GM19397 (cell line): ENCODE measurements around the gene ZMIZ1.

Source experiments
- ATAC-seq: cut with Tn5 transposase; IDR thresholded peaks from one replicate; pipeline ENCODE4 v1.9.1; 2021; ENCODE audit warnings: mild to moderate bottlenecking, moderate library complexity; ENCODE audit not compliant: unreplicated experiment

The ZMIZ1 gene

GRCh38 chr10:79224263-79224949, 155.6 kb downstream of the ZMIZ1 start:
- no peak for ATAC-seq

DNA sequence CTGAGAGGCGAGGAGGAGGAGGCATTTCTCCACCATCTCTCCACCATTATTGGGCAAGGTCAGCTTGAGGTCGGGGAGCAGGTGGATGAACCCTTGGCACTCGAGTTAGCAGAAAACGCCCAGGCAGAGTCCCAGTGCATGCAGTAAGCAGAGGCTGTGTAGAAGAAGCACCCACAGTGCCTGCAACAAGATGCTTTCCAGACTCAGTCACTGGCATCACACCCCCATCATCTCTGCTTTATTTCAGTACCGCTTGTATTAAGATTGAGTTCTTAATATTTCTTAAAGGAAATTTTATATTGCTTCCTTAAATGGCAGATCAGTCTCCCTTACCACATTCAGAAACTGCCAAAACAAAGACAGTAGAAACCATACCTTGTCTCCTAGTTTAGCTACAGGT, 156.2 kb downstream of the ZMIZ1 start:
- ATAC-seq = no peak

DNA sequence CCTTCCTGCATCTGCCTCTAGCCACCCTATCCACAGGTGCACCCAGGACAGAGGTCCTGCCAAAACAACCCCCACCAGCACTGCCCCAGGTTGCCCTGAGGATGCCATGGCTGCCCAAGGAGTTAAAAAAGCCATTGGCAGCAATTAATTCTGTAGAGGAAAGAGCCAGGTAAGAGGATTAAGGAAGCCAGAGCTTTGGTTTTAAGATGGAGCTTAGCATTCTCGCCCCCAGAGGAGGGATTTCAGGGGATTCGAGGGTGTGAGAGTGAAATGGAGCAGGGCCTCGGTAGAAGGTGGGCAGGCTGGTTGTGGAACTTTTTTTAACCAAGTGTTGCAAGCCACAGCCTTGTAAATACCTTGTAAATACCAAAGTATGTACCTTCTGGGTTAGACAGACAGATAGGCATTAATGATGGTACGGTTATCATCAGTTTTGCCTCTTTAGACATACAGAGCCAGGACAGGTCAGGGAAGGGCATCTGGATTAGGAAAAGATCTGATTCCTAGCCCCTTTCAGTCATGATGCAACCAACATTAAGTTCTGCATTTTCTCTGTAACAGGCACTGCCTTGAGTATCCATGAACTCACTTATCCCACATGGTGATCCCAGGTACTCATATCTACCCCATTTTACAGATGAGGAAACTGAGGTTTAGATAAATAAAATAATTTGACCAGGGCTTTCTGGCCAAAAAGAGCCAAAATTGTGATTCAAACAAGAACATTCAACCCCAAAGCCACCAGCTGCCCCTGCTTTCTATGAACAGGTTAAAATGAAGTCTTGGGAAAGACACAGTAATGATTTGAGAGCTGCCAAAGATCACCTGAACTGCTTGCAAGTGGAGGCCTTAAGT, 157.9 kb downstream of the ZMIZ1 start:
- no peak for ATAC-seq

GRCh38 chr10:79229071-79229541, 160.3 kb downstream of the ZMIZ1 start:
- no peak for ATAC-seq

DNA sequence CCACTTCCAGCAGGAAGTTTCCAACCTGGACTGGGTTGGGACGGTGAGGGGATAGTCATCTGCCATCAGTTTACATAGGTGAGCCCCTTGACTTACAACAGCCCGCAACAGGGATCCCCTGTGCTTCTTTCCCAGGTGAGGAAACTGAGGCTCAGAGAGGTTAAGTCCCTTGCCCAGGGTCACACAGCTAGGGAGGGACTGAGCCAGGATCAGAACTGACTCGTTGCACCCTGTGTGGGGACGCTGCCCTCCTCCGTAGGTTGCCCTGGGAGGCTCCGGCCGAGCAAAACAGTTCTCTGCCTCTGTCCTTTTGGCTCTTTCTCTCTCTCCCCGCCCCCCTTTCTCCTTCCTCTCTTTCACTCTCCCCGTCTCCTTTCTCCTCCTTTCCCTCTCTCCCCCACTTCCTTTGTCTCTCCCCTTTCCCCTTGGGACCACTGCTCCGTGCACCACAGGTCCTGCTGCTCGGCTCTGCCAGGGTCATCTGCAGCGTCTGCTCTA, 161.1 kb downstream of the ZMIZ1 start:
- ATAC-seq = no peak

- ATAC-seq = no peak
Observed at GRCh38 chr10:79230328-79230830, 161.6 kb downstream of the ZMIZ1 start.

- ATAC-seq = no peak
Observed at GRCh38 chr10:79230850-79231249, 162.1 kb downstream of the ZMIZ1 start.

- ATAC-seq = no peak
Observed at GRCh38 chr10:79231908-79232307, 163.1 kb downstream of the ZMIZ1 start.

GRCh38 chr10:79232864-79233263, 164.1 kb downstream of the ZMIZ1 start:
- ATAC-seq = no peak

- ATAC-seq = no peak
Observed at GRCh38 chr10:79234391-79235315, 165.9 kb downstream of the ZMIZ1 start.

DNA sequence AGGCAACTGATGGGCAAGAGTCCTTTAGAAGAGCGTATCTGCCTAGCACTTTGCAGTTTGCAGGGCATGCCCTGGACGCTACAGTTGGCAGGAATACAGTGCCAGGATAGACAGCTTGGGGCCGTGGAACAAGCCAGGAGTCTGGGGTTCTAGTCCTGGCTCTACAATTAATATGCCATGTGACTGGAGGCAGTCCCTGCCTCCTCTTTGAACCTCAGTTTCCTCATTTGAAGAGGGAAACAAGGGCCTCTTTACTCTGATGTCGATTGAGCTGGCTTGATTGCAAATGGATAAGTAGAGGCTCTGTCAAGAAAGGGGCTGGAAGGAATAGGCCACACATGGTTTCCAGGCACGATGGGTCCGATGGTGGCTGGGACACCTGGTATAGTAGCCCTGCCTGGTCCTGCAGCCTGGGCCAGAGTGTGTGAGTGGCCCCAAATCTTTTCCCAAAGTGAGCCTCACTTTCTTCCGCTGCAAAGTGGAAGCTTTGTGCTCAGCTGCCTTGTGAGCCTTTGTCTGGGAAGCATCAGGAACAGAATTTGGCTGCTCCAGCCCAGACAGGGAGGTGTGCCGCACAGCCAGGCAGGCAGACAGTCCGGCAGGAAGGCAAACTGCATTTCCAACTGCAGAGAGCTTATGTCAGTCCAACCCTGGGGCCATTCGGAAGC, 167.1 kb downstream of the ZMIZ1 start:
- ATAC-seq = no peak

DNA sequence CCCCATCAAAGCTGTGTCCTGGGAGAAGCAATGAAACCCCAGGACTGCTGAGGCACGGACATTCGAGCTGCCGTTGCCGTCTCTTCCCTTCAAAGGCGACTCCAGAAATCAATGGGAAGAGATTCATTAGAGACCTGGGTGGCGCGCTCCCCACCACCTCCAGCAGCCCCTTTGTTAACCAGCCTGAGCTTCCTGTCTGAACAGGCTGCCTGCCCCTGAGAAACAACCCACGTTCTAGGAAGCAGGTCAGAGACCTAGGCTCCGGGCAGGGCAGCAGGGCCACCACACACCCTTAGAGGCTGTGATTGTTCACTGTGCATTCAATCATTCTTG, 167.6 kb downstream of the ZMIZ1 start:
- no peak for ATAC-seq

- no peak for ATAC-seq
Observed at GRCh38 chr10:79237454-79238157, 168.8 kb downstream of the ZMIZ1 start.

DNA sequence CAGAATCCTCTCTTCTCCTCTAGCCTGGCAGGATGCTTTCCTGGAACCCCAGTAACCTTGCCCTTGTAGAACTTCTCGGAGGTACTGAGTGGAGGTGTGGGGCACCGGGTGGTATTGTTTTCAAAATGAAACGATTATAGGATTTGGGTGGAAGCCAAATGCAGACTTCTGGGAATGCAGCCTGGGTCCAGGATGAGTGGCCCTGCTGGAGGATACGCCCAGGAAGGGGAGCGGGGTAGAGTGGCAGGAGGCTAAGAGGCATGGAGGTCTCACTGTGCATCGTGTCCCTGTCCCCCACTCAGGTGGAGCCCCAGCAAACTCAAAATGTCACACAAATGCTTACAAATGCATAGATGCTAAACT, 169.4 kb downstream of the ZMIZ1 start:
- no peak for ATAC-seq

- no peak for ATAC-seq
Observed at GRCh38 chr10:79238606-79239005, 169.8 kb downstream of the ZMIZ1 start.

DNA sequence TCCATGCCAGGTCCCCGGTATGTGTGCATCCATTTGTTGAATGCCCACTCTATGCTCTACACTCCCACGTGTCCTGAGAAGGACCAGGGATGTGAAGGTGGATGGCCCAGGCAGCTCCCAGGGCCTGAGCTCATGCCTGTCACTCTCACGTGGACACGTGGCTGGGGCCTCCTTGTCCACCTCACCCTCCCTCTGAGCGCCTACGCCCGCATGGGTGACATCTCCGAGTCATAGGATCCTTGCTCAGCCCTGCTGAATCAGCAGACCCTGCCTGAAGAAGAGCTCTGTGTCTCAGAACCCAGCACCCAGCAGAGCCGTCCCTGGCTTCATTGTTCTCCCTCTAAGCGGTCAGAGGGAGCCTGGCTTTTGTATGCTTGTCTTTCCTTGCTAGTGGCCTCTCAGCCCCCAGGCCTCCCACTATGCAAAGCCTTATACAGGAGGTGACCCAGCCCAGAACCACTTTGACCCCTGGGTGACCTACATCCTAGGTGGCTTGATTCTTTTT, 170.6 kb downstream of the ZMIZ1 start:
- ATAC-seq = no peak

DNA sequence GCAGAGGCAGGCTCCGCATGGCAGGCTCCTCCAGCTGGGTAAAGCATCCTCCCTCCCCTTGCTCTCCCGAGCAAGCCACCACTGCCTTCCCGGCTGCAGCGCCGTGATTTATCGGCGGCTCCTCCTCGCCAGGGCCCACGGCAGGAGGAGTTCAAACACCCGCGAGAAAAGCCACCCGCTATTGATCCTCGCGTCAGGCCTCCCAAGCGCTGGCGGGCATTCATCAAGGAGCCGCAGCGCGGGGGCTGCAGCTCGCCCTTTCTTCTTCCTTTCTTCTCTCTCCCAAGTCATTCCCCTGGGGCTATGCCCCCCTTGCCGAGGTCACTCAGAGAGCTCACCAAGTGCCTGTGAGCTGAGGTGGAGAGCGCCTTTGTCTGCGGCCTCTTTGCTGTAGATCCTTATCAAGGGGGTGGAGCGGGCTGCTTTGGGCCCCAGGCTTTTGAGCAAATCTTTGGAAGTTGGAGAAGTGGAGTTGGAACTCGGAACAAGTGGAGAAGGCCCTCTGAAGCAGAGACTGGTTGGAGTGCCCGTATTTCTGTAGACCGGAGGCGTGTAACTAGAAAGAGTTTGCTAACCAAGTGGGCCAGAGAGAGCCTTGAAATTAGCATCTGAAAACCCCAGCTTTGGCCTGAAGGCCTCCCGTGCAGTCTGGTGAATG, 171.3 kb downstream of the ZMIZ1 start:
- ATAC-seq = no peak

DNA sequence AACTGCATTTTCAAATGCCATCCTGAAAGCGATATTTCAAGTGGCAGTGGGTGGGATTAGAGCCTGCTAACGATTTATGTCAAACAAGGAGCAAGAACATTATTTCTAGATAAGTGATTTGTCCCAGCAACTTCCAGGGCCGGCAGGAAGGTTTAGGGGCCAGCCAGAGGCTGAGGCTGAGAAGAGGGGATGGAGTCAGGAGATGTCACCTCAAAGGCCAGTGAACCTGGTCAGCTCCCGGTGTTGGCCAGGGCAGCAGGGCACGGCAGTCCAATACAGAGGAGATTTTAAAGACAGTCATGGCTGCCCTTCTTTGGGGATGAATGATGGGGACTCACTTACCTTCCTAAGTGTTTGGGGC, 172.8 kb downstream of the ZMIZ1 start:
- no peak for ATAC-seq

- ATAC-seq = no peak
Observed at GRCh38 chr10:79241990-79242619, 173.3 kb downstream of the ZMIZ1 start.
